ENCODE results near the gene MAPK9. TPM values are rescaled to one million over a fixed set of nuclear protein-coding genes. Genes with fewer than 3 reads are reported as not detected.

The MAPK9 gene
- polyA plus RNA-seq, 3 donors: 9.7 to 19.6 (median 16.2) TPM

- no peak overlapping the region for H3K4me3 ChIP-seq (replicated peaks in 1 of 3; ENCODE audit: low read depth in 2 of 3, low read length in 3 of 3)
- H3K27me3 ChIP-seq (ENCODE audit: control insufficient read depth in 2 of 2, insufficient read depth in 2 of 2, low read length in 2 of 2): no peaks in the 10 kb centered on the region
- H3K4me2 ChIP-seq (replicated peaks; ENCODE audit: extremely low read depth, low read length, poor library complexity, severe bottlenecking): no peak overlapping the region
- H4K20me1 ChIP-seq (ENCODE audit: insufficient read depth, low read length): no peaks in the 10 kb centered on the region
- Mint-ChIP-seq H3K9me3 (peaks cover 0 to 2% (median 0%) of the 10 kb centered on the region in 7 donors), H3K27ac (no peak overlapping the region), H3K36me3 (no peaks in the 10 kb centered on the region), H3K4me1 (no peaks in the 10 kb centered on the region), H3K4me3 (no peak overlapping the region), H3K27me3 (ENCODE audit: low read depth in 3 of 3) (peaks cover 7 to 12% (median 9%) of the 10 kb centered on the region in 3 donors)
- H3K9me3 ChIP-seq (replicated peaks in 1 of 2; ENCODE audit: control insufficient read depth in 1 of 2, insufficient read depth in 1 of 2, low read length in 2 of 2): no peaks in the 10 kb centered on the region
- H3K36me3 ChIP-seq (replicated peaks in 1 of 2; ENCODE audit: control insufficient read depth in 1 of 2, insufficient read depth in 2 of 2, low read length in 2 of 2): no peaks in the 10 kb centered on the region
- H3K79me2 ChIP-seq (ENCODE audit: insufficient read depth, low read length): no peaks in the 10 kb centered on the region
- no CpG with 5 or more reads among the region's 4 CpGs for WGBS (ENCODE audit: insufficient coverage)
- DNase-seq: no peak
- H3K4me1 ChIP-seq (ENCODE audit: control insufficient read depth in 1 of 2, insufficient read depth in 2 of 2, low read length in 2 of 2): no peaks in the 10 kb centered on the region
- no peak overlapping the region for H2AFZ ChIP-seq (ENCODE audit: insufficient read depth, low read depth, low read length, poor library complexity, severe bottlenecking)
- H3K9ac ChIP-seq (ENCODE audit: insufficient read depth, low read length, poor library complexity, severe bottlenecking): no peak overlapping the region
- no peak overlapping the region for H3K27ac ChIP-seq (ENCODE audit: low read depth in 1 of 2, low read length in 2 of 2)
- intact Hi-C loops (cut with micrococcal nuclease): no loop called here
- TF ChIP-seq CTCF (IDR thresholded peaks at IDR 0.05): no peak
Observed at GRCh38 chr5:180304016-180304292, 12.1 kb upstream of the MAPK9 start.

- Histone ChIP-seq H3K27me3 (ENCODE audit: control insufficient read depth in 2 of 2, insufficient read depth in 2 of 2, low read length in 2 of 2) (no peaks in the 10 kb centered on the region), H3K4me1 (ENCODE audit: control insufficient read depth in 1 of 2, insufficient read depth in 2 of 2, low read length in 2 of 2) (no peaks in the 10 kb centered on the region), H3K4me3 (replicated peaks in 1 of 3; ENCODE audit: low read depth in 2 of 3, low read length in 3 of 3) (no peak overlapping the region), H4K20me1 (ENCODE audit: insufficient read depth, low read length) (no peaks in the 10 kb centered on the region), H2AFZ (ENCODE audit: insufficient read depth, low read depth, low read length, poor library complexity, severe bottlenecking) (no peak overlapping the region), H3K27ac (ENCODE audit: low read depth in 1 of 2, low read length in 2 of 2) (no peak overlapping the region), H3K36me3 (replicated peaks in 1 of 2; ENCODE audit: control insufficient read depth in 1 of 2, insufficient read depth in 2 of 2, low read length in 2 of 2) (no peaks in the 10 kb centered on the region), H3K79me2 (ENCODE audit: insufficient read depth, low read length) (no peaks in the 10 kb centered on the region), H3K9ac (ENCODE audit: insufficient read depth, low read length, poor library complexity, severe bottlenecking) (no peak overlapping the region), H3K4me2 (replicated peaks; ENCODE audit: extremely low read depth, low read length, poor library complexity, severe bottlenecking) (no peak overlapping the region), H3K9me3 (replicated peaks in 1 of 2; ENCODE audit: control insufficient read depth in 1 of 2, insufficient read depth in 1 of 2, low read length in 2 of 2) (no peaks in the 10 kb centered on the region)
- Mint-ChIP-seq H3K9me3 (peaks cover 0 to 3% (median 0%) of the 10 kb centered on the region in 7 donors), H3K4me1 (no peaks in the 10 kb centered on the region), H3K36me3 (no peaks in the 10 kb centered on the region), H3K27me3 (ENCODE audit: low read depth in 3 of 3) (peaks cover 5 to 9% (median 8%) of the 10 kb centered on the region in 3 donors), H3K27ac (no peak overlapping the region), H3K4me3 (no peak overlapping the region)
- TF ChIP-seq CTCF (IDR thresholded peaks at IDR 0.05): no peak
- intact Hi-C loops (cut with micrococcal nuclease): no loop called here
- 95% methylated on average over 16 of the region's 17 CpGs for WGBS (ENCODE audit: insufficient coverage)
- no peak for DNase-seq
Observed at GRCh38 chr5:180303226-180304015, 11.5 kb upstream of the MAPK9 start.

All from CD14-positive monocyte (primary cell).